Occipital lobe (tissue), 2 donors: Measurements from ENCODE around the gene KLHL41. TPM values are rescaled to one million over a fixed set of nuclear protein-coding genes. Genes with fewer than 3 reads are reported as not detected.

ENCODE experiments used
- DNase-seq: peaks from one replicate; lab custom pipeline; 2025; lab: John Stamatoyannopoulos, UW
- total RNA-seq: library from RNA; depleted of rRNA; stranded (reverse); fragments of >200 nt; gene quantifications from one replicate; pipeline ENCODE4 v1.2.3, GENCODE V29; 2014

KLHL41 gene
- 4.1 TPM for total RNA-seq

GRCh38 chr2:169509298-169509885, at the start of gene KLHL41:
Gene KLHL41, plus strand, starts transcription at chr2:169509702. Its CDS starts 77 bp downstream, at chr2:169509779.
- DNase-seq, result no peak

GRCh38 chr2:169461143-169461542, 48.4 kb upstream of the KLHL41 start:
- no peak for DNase-seq

GRCh38 chr2:169462896-169463695, 46.4 kb upstream of the KLHL41 start:
- DNase-seq, result no peak

- DNase-seq, result no peak
Observed at GRCh38 chr2:169464466-169464865, 45.0 kb upstream of the KLHL41 start.

- no peak for DNase-seq
Observed at GRCh38 chr2:169464882-169465281, 44.6 kb upstream of the KLHL41 start.

DNA sequence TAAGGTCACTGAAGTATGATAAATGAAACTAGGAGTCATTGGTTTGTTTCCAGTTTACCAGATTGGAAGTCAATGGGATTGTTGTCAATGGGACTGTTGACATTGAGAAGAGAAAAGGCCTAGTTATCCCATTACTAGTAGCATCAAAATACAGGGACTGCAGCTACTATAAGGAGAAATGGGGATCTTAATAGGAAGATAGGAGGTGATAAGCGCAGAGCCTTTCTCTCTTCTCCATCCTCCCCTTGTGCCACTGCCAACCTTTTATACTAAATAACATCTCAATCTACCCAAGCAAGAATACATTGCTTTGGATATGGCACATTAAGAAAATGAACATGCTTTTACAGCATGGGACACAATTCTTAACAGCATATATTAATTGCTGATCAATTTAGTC, 40.7 kb upstream of the KLHL41 start:
- DNase-seq, result no peak

- no peak for DNase-seq
Observed at GRCh38 chr2:169469952-169470572, 39.4 kb upstream of the KLHL41 start.

GRCh38 chr2:169472249-169472648, 37.3 kb upstream of the KLHL41 start:
- DNase-seq, result no peak

GRCh38 chr2:169476459-169476858, 33.0 kb upstream of the KLHL41 start:
- no peak for DNase-seq

DNA sequence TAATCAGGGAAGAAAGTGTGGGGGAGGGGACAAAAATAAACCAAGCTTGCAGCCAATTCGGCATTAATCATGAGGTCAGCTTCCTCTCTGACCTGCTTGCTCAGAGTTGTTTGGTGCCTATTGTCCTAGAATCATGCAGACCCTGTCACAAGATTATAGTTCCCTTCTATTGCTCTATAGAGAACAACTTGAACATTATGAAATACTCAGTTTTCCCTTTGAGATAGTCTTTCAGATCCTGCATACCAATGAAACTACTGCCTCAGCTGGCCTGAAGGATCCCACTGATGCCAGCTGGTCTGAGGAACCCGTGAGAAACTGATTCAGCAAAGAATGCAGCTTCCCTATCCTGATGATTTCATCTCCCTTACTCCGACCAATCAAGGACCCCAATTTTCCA, 31.2 kb upstream of the KLHL41 start:
- no peak for DNase-seq

GRCh38 chr2:169478745-169479256, 30.7 kb upstream of the KLHL41 start:
- no peak for DNase-seq

- peak; percentile 85 for DNase-seq
Observed at GRCh38 chr2:169479257-169480078, 30.0 kb upstream of the KLHL41 start, which contains the start of gene BBS5. Gene BBS5, plus strand, starts transcription at chr2:169479494. Its CDS starts 60 bp downstream, at chr2:169479554.

GRCh38 chr2:169480079-169480465, 29.4 kb upstream of the KLHL41 start:
- no peak for DNase-seq

DNA sequence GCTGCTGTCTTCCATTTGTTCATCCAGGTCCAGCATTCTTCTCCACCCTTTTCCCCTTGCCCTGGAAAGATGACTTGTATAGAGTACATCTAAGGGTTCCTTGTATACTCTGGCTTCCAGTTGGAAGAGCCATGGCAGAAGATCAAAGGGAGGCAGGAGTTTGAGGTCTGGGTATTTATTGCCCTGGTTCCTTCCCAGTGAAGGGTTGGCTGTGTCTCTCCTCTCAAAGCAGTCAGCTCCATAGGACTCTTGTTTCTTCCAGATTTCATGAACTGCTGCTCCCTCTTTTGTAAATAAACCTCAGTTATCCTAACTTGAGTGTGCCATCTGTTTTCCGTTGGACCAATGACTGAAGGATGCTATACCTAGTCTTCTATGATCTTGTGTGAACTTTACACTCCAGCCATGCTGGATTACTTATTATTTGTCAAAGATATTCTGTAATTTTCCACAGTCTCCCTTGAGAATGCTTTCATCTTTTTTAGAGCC, 23.8 kb upstream of the KLHL41 start:
- DNase-seq, result no peak

DNA sequence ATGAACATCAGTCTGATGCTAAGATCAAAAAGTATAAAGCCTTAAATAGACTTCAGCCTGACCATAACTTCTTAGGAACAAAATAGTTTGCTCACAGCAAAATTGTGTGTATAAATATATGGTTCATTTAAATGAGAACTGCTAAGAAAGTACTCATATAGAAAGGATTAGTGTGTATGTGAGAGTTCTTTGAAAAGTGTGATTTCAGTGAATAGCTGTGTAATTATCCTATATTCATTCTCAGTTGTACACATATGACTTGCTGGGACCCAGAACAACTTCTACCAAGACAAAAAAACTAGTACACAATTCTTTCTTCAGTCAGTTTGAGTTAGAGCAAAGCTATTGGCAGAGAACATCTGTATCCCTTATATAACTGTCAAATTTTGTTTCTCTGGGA, 23.0 kb upstream of the KLHL41 start:
- no peak for DNase-seq

DNA sequence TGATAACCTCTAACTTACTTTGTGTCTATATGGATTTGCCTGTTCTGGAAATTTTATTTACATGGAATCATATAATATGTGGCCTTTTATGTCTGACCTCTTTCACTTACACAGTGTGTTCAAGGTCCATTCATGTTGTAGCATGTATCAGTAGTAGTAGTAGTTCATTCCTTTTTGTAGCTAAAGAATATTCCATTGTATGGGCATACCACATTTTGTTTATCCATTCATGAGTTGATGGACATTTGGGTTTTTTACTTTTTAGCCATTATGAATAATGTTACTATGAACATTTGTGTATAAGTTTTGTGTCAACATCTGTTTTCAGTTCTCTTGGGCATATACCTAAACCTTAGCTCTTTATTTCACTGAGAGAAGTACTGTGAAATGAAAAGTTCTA, 18.7 kb upstream of the KLHL41 start:
- no peak for DNase-seq

GRCh38 chr2:169491378-169491777, 18.1 kb upstream of the KLHL41 start:
- no peak for DNase-seq

- no peak for DNase-seq
Observed at GRCh38 chr2:169493360-169493759, 16.1 kb upstream of the KLHL41 start.

GRCh38 chr2:169495310-169495928, 14.1 kb upstream of the KLHL41 start:
- no peak for DNase-seq

GRCh38 chr2:169504651-169505050, 4.9 kb upstream of the KLHL41 start:
- no peak for DNase-seq

GRCh38 chr2:169507698-169508097, 1.8 kb upstream of the KLHL41 start:
- no peak for DNase-seq
